Left ventricle myocardium inferior (tissue), 1 donor: ENCODE data around the gene TSPAN18. TPM values are rescaled to one million over a fixed set of nuclear protein-coding genes. Genes with fewer than 3 reads are reported as not detected.

ENCODE experiments used
- DNase-seq: peaks from one replicate; pipeline ENCODE4 v3.0.0-alpha.2; 2020
- H3K27ac ChIP-seq: fragments of 200-600 bp; replicated peaks from 2 replicates; pipeline ENCODE4 v1.8.0; 2021
- H3K27me3 ChIP-seq: fragments of 200-600 bp; 2 replicates; pipeline ENCODE4 v1.8.0; 2021; ENCODE audit warnings: low read depth
- H3K36me3 ChIP-seq: fragments of 200-600 bp; 2 replicates; pipeline ENCODE4 v1.8.0; 2021
- H3K4me1 ChIP-seq: fragments of 200-600 bp; 2 replicates; pipeline ENCODE4 v1.8.0; 2021
- H3K4me3 ChIP-seq: fragments of 200-600 bp; 2 replicates; pipeline ENCODE4 v1.8.0; 2021; ENCODE audit warnings: mild to moderate bottlenecking, moderate library complexity
- H3K9me3 ChIP-seq: fragments of 200-600 bp; replicated peaks from 2 replicates; pipeline ENCODE4 v1.8.0; 2021
- intact Hi-C: fragments of 100-400 bp; cut with micrococcal nuclease; formaldehyde crosslinking; loops from one replicate; pipeline ENCODE4 v1.11.0; 2022
- total RNA-seq: library from RNA; stranded (reverse); fragmentation: NEBNext Ultra II Directional; extraction: Animal tissue kit (Norgen Biotek cat#: 25700); gene quantifications from one replicate; pipeline ENCODE4 v1.2.1, GENCODE V29; 2021
- TF ChIP-seq, protein P1 (sequence below): fragments of 200-600 bp; IDR thresholded peaks from 2 replicates; pipeline ENCODE4 v1.8.0; 2021; ENCODE audit warnings: antibody characterized with exemption, mild to moderate bottlenecking, borderline replicate concordance
- donor health status: DM: no; HTN: yes; CAD: no; lungs with severe emphysema.

The TSPAN18 gene
- total RNA-seq, 1 donor from 2014 or later = 129 TPM

DNA sequence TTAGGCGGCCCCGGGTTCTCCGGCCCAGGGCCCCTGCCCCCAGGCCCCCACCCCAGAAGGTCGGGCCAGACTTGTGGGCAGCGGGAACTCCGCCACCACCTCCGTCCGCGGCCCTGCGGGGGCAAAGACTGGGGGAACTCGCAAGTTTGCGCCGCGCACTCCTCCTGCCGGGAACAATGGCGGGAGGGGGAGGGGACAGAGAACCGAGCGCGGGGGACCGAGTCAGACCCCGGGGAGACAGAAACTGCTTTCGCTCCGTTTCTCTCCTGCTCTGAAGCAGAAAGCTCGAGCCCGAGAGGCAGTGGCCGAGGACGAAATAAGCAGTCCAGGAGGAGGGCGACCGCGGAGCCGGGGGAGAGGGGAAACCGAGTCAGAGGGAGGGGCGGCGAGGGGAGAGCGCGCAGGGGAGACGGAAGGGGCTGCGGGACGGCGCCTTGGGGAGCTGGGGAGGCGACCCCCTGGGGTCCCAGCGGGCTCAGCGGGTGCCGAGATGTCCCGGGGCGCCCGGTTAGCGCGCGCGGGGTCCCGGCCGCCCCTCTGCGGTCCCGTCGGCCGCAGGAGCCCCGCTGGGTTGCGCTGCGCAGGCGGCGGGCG, 223.4 kb downstream of the TSPAN18 start:
- intact Hi-C loops = loop anchor here (10.0 kb wide), 1 partner anchor 75 kb away; no protein-coding TSS in a partner anchor
- Histone ChIP-seq H3K36me3 (no peaks in the 10 kb centered on the region), H3K4me3 (peak overlapping the region; percentile 99), H3K9me3 (no peaks in the 10 kb centered on the region), H3K27ac (peak overlapping the region; percentile 89), H3K27me3 (no peaks in the 10 kb centered on the region), H3K4me1 (peaks cover 82% of the 10 kb centered on the region)
- TF ChIP-seq, protein P1, sequence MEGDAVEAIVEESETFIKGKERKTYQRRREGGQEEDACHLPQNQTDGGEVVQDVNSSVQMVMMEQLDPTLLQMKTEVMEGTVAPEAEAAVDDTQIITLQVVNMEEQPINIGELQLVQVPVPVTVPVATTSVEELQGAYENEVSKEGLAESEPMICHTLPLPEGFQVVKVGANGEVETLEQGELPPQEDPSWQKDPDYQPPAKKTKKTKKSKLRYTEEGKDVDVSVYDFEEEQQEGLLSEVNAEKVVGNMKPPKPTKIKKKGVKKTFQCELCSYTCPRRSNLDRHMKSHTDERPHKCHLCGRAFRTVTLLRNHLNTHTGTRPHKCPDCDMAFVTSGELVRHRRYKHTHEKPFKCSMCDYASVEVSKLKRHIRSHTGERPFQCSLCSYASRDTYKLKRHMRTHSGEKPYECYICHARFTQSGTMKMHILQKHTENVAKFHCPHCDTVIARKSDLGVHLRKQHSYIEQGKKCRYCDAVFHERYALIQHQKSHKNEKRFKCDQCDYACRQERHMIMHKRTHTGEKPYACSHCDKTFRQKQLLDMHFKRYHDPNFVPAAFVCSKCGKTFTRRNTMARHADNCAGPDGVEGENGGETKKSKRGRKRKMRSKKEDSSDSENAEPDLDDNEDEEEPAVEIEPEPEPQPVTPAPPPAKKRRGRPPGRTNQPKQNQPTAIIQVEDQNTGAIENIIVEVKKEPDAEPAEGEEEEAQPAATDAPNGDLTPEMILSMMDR = no peak
- no peak for DNase-seq

DNA sequence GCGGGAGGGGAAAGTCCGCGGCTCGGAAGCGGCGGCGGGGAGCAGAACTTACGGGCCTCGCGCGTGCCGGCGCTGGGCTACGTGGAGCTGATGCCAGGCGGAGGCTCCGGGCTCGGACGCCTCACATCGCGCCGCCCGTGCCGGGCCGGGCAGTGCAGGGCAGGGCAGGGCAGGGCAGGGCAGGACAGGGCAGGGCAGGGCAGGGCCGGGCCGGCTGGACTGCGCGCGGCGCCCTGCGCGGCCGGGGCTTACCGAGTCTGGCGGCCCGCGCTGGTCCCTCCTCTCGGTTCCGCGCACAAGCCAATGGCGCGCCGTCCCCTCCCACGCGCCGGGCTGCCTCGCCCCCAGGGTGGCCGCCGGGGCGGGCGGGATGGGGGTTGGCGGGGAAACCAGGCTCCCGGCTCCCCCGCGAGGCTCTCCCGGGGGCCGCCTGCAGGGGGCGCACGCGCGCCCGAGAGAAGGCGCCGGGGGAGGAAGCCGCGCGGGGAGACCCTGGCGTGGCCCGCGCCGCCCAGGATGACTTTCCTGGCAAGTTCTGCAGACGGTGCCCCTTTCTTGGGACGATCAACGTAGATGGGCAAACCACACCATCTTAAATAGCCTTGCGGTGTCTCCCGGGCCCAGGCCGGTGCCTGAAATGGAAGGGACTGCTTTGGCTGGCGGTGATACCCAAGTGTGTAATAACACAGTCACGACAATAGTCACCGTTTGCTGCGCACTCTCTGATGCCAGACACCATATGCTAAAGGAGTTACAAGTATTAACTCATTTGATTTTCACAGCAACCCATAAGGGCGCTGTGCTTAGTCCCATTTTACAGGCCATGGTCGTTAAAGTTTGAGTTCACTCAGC, 224.1 kb downstream of the TSPAN18 start, which contains the start of gene TP53I11:
TP53I11 (minus strand) TSS at position 259 of the 852 bp plus-strand sequence. CDS start 12,548 bp downstream, outside the sequence.
- Histone ChIP-seq H3K27me3 (no peaks in the 10 kb centered on the region), H3K4me3 (peak within 1 kb of the TSS; percentile 99), H3K4me1 (peaks cover 82% of the 10 kb centered on the region), H3K36me3 (no peaks in the 10 kb centered on the region), H3K9me3 (no peaks in the 10 kb centered on the region), H3K27ac (peak within 1 kb of the TSS; percentile 89)
- peak; percentile 88 for DNase-seq
- TF ChIP-seq, protein P1 = peak; percentile 91
- intact Hi-C loops = loop anchor here (10.0 kb wide), 1 partner anchor 74 kb away; no protein-coding TSS in a partner anchor

DNA sequence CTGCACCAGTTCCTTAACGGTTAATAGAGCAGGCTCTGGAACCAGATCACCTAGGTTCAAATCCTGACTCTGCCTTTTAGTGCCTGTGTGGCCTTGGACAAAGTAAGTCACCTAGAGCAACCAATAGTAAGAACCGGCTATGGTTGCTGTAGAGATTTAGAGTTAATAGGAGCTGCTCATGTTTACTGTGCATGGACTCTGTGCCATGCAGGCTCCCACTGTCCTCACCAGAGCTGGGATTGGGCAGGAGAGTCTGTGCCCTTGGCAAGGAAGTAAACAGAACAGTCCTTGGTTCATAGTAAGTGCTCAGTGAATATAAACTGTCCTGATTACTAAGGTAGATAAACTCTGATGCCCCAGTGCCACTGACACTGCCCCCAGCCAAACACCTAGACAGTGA, 225.3 kb downstream of the TSPAN18 start:
- H3K4me1 ChIP-seq = peaks cover 81% of the 10 kb centered on the region
- DNase-seq = no peak
- intact Hi-C loops = loop anchor here (10.0 kb wide), 1 partner anchor 73 kb away; no protein-coding TSS in a partner anchor
- no peaks in the 10 kb centered on the region for H3K27me3 ChIP-seq
- no peaks in the 10 kb centered on the region for H3K9me3 ChIP-seq
- no peak overlapping the region for H3K27ac ChIP-seq
- TF ChIP-seq, protein P1 = no peak
- H3K4me3 ChIP-seq = no peak overlapping the region
- no peaks in the 10 kb centered on the region for H3K36me3 ChIP-seq

DNA sequence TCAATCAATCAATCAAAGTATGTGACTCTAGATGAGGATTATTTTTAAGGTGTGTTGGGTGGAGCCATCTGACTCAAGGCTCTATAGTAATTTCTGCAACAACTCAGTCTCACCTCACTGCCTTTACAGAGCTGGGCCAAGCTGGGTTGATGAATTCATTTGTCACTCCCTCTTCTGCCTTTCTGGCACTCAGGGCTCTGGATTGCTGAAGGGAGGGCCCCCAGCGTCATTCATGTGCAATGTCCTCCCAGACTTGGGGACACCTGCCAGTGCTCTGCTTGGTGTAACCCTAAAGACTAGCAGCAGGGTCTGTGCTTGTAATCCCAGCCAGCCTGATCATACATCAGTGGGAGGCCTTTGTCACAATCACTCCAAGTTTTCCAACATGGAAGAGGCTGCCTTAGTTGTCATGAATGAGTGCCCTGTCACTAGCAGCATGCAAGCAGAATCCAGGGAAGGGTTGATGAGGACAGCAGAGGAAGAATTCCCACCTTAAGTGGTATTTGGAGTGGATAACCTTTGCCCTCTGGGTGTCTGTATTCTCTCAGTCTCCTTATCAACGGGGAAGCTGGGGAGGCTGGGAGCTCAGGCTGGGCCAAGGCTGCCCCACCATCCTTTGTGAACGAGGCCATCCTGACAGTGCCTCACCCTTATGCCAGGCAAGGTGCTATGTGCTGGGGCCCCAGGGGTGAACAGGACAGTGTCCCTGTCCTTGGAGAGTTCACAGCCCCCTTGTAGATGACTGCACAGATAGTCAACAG, 225.9 kb downstream of the TSPAN18 start:
- Histone ChIP-seq H3K27me3 (no peaks in the 10 kb centered on the region), H3K36me3 (no peaks in the 10 kb centered on the region), H3K4me1 (peaks cover 77% of the 10 kb centered on the region), H3K9me3 (no peaks in the 10 kb centered on the region), H3K27ac (no peak overlapping the region), H3K4me3 (no peak overlapping the region)
- TF ChIP-seq, protein P1 = no peak
- intact Hi-C loops = loop anchor here (10.0 kb wide), 1 partner anchor 72 kb away; no protein-coding TSS in a partner anchor
- no peak for DNase-seq
